Activated CD4-positive, alpha-beta memory T cell treated with anti-CD3 and anti-CD28 coated beads, Interleukin-2, amount 10 ng/mL, durations not matched to agents 7 days and 5 days (primary cell): ENCODE data around the gene CDC42BPG. TPM values are rescaled to one million over a fixed set of nuclear protein-coding genes. Genes with fewer than 3 reads are reported as not detected.
"Not testable (repeated sequence)": the region's sequence is repeated elsewhere in the genome, so short reads cannot be mapped to it uniquely, and the experiment has no call there.

Source experiments
- CTCF ChIA-PET: fragments of 350-600 bp; sonication (Branson Sonifier 250); formaldehyde crosslinking; loops from one replicate; lab custom pipeline; 2021; ENCODE audit warnings: antibody characterized with exemption, inconsistent platforms; lab: Charles Lee
- POLR2A ChIA-PET: fragments of 350-600 bp; sonication (Branson Sonifier 250); formaldehyde crosslinking; loops from one replicate; lab custom pipeline; 2021; ENCODE audit warnings: antibody characterized with exemption; lab: Charles Lee
- DNase-seq: peaks from one replicate; pipeline ENCODE4 v3.0.0-alpha.2; 2020
- H3K27ac Mint-ChIP-seq: one replicate; pipeline ENCODE4 v1.8.0; 2021; ENCODE audit warnings: mild to moderate bottlenecking, mixed read lengths
- H3K27me3 Mint-ChIP-seq: one replicate; pipeline ENCODE4 v1.8.0; 2021; ENCODE audit warnings: mixed read lengths
- H3K36me3 Mint-ChIP-seq: one replicate; pipeline ENCODE4 v1.8.0; 2021; ENCODE audit warnings: low read depth, mixed read lengths
- H3K4me1 Mint-ChIP-seq: one replicate; pipeline ENCODE4 v1.8.0; 2021; ENCODE audit warnings: mixed read lengths
- H3K4me3 Mint-ChIP-seq: one replicate; pipeline ENCODE4 v1.8.0; 2021; ENCODE audit warnings: mild to moderate bottlenecking, mixed read lengths
- H3K9me3 Mint-ChIP-seq: one replicate; pipeline ENCODE4 v1.8.0; 2021; ENCODE audit warnings: mixed read lengths
- total RNA-seq, 2 experiments: library from RNA; stranded (reverse); gene quantifications; one replicate each; pipeline ENCODE4 v1.2.3, GENCODE V29; 2021

CDC42BPG gene
- total RNA-seq, 2 experiments from 2014 or later = 0.65 to 0.70 TPM

DNA sequence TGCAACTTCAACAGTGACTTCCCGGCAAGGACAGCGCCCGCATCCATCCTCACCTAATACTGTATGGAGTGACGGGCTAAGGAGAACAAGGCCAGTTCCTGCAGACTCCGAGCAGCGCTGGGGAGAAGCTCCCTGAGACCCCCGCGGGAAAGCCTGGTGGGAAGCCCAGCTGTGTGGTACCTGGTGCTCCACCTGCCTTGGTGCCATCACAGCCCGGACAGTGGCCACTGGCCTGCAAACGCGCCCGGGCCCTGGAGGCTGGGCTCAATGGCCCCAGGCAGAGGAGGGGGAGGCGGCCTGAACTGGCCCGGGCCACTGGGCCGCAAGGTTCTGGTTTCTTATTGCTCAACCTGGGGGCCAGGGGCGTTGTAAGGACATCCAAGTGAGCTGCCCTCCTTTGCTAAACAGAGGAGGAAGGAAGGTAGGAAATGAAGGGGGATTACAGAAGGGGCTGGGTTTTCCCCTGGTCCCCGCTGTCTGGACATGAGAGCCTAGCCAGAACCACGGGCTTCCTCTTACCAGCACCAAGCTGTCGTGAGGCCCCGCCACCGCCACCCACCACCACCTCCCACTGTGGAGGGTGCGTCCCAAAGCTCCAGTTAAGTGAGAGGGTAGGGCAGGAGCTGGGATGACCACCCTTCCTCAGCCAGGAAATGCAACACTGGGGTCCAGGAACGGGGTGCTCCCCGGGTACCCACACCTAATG is 8.5 kb upstream of the CDC42BPG start:
- Mint-ChIP-seq H3K4me3 (peak overlapping the region; percentile 17), H3K9me3 (no peaks in the 10 kb centered on the region), H3K36me3 (peaks cover 59% of the 10 kb centered on the region), H3K27me3 (no peaks in the 10 kb centered on the region), H3K27ac (peak overlapping the region; percentile 86), H3K4me1 (peaks cover 90% of the 10 kb centered on the region)
- DNase-seq = no peak
- ChIA-PET CTCF (interaction anchor here (0.5 to 30.8 kb wide), 4 partner anchors 7 to 249 kb away, joined by 4 to 957 read pairs (median 82); partner anchors contain the start of genes CDC42BPG and EHD1), POLR2A (interaction anchor here (1.0 to 28.1 kb wide), 7 partner anchors 11 to 269 kb away, joined by 3 to 1068 read pairs (median 4); partner anchors contain the start of genes EHD1, FAU, MAP4K2 and MRPL49)

- CTCF ChIA-PET = interaction anchor here (30.8 kb wide), 1 partner anchor 35 kb away, joined by 957 read pairs; the partner anchor contains the start of gene EHD1
- Mint-ChIP-seq H3K27ac (peak overlapping the region; percentile 86), H3K4me3 (peak overlapping the region; percentile 19), H3K36me3 (peaks cover 54% of the 10 kb centered on the region), H3K9me3 (no peaks in the 10 kb centered on the region), H3K27me3 (no peaks in the 10 kb centered on the region), H3K4me1 (peaks cover 90% of the 10 kb centered on the region)
- DNase-seq = no peak
- POLR2A ChIA-PET = interaction anchor here (1.2 to 28.1 kb wide), 4 partner anchors 12 to 189 kb away, joined by 3 to 1068 read pairs (median 165); partner anchors contain the start of genes EHD1, RASGRP2 and SAC3D1
These were observed 7.4 kb upstream of the CDC42BPG start for GRCh38 chr11:64851831-64852351.

- peak; percentile 58 for DNase-seq
- H3K27me3 Mint-ChIP-seq = no peaks in the 10 kb centered on the region
- CTCF ChIA-PET = interaction anchor here (1.1 to 30.8 kb wide), 4 partner anchors 8 to 36 kb away, joined by 3 to 957 read pairs (median 19); partner anchors contain the start of gene EHD1
- H3K36me3 Mint-ChIP-seq = peaks cover 46% of the 10 kb centered on the region
- H3K9me3 Mint-ChIP-seq = no peaks in the 10 kb centered on the region
- peak overlapping the region; percentile 86 for H3K27ac Mint-ChIP-seq
- H3K4me3 Mint-ChIP-seq = peak overlapping the region; percentile 19
- peaks cover 83% of the 10 kb centered on the region for H3K4me1 Mint-ChIP-seq
- POLR2A ChIA-PET = interaction anchor here (0.6 to 28.1 kb wide), 7 partner anchors 13 to 271 kb away, joined by 3 to 1068 read pairs (median 4); partner anchors contain the start of genes EHD1, FAU, MRPL49 and RASGRP2
These were observed 6.6 kb upstream of the CDC42BPG start for GRCh38 chr11:64850979-64851567.

- Mint-ChIP-seq H3K9me3 (no peaks in the 10 kb centered on the region), H3K27me3 (no peaks in the 10 kb centered on the region), H3K36me3 (peaks cover 33% of the 10 kb centered on the region), H3K27ac (peak overlapping the region; percentile 36), H3K4me3 (no peak overlapping the region), H3K4me1 (peaks cover 75% of the 10 kb centered on the region)
- ChIA-PET POLR2A (interaction anchor here (1.5 to 28.1 kb wide), 4 partner anchors 14 to 272 kb away, joined by 3 to 1068 read pairs (median 164); partner anchors contain the start of genes EHD1, FAU and MRPL49), CTCF (interaction anchor here (1.1 to 30.8 kb wide), 6 partner anchors 10 to 165 kb away, joined by 3 to 957 read pairs (median 28); partner anchors contain the start of genes ARL2, EHD1 and RASGRP2)
- DNase-seq = no peak
These were observed 5.3 kb upstream of the CDC42BPG start for GRCh38 chr11:64849598-64850356.

DNA sequence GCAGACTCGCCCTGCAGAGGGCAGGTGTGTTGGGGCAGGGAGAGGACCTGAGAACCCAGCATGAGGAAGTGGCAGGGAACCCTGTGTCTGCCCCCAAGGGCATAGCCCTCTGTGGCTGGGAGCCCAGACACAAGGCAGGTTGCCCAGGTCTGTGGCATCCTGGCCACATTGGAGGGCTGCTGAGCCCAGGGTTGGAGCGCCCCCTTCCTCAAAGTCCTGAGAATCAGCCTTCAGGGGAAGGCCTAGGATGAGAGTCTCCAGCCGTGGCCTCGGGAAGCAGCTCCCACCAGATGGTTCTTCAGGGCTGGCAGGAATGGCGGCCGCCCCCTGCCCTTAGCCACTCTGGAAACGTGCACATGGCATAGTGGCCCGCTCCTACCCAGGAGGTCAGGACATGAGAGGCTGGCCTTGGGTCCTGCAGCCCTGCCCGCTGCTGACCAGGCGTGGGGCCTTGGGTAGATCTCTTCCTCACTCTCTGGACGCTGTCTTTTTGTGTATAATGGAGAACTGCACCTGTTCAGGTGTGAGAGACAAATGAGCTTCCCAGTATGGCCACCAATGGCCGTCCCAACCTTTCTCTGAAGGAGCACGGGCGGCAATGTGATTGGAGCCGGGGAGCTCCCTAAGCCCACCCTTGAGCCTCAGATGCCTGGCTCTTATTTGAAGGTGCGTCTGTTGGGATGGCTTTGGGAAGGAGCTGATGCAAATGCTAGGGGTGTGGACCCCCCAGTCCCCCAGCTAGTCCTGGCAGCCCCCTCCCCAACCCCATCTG is 4.6 kb upstream of the CDC42BPG start:
- no peak for DNase-seq
- Mint-ChIP-seq H3K4me3 (no peak overlapping the region), H3K27ac (no peak overlapping the region), H3K36me3 (peaks cover 25% of the 10 kb centered on the region), H3K27me3 (no peaks in the 10 kb centered on the region), H3K4me1 (peaks cover 68% of the 10 kb centered on the region), H3K9me3 (no peaks in the 10 kb centered on the region)
- POLR2A ChIA-PET = interaction anchor here (0.9 to 28.1 kb wide), 9 partner anchors 8 to 286 kb away, joined by 3 to 1068 read pairs (median 3); partner anchors contain the start of genes EHD1, FAU, MRPL49 and RASGRP2
- CTCF ChIA-PET = interaction anchor here (0.9 to 30.8 kb wide), 16 partner anchors 11 to 273 kb away, joined by 3 to 957 read pairs (median 5); partner anchors contain the start of genes ARL2, EHD1, FAU and MEN1

DNA sequence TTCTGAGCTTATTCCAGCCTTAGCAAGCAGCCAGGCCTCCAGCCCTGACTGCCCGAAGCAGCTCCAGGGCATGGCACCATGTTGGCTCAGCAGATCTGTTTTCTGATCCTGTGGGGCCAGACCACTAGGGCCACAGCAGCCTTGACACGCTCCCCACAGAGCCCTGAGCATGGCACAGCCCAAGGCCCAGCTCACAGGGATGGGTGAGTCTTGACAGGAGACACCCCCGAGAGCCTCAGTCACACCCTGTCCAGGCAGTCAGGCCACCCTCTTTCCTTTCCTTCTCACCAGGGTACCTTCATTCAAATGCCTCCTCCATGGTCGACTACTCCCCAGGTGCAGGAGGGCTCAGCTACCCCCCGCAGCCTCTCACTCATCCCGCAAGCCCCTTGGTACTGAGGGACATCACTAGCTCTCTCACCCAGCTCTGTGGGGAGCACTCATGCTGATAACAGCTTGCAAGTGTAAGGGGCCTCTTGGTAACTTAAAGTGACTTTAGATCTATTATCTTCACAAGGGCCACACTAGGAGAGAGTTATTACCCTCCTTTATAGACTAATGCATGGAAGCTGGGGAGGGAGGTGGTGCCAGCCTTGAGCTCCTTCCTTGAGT is 3.9 kb upstream of the CDC42BPG start:
- POLR2A ChIA-PET = interaction anchor here (0.9 to 28.1 kb wide), 11 partner anchors 8 to 287 kb away, joined by 3 to 1068 read pairs (median 3); partner anchors contain the start of genes ARL2, EHD1, FAU and MRPL49
- Mint-ChIP-seq H3K4me1 (peaks cover 66% of the 10 kb centered on the region), H3K4me3 (no peak overlapping the region), H3K9me3 (no peaks in the 10 kb centered on the region), H3K27me3 (no peaks in the 10 kb centered on the region), H3K27ac (no peak overlapping the region), H3K36me3 (peaks cover 18% of the 10 kb centered on the region)
- CTCF ChIA-PET = interaction anchor here (0.6 to 30.8 kb wide), 23 partner anchors 12 to 468 kb away, joined by 3 to 957 read pairs (median 4); partner anchors contain the start of genes ARL2, ATG2A, EHD1 and FAU
- DNase-seq = no peak

GRCh38 chr11:64846998-64847666 is 2.7 kb upstream of the CDC42BPG start:
- no peaks in the 10 kb centered on the region for H3K27me3 Mint-ChIP-seq
- ChIA-PET CTCF (interaction anchor here (0.7 to 30.8 kb wide), 16 partner anchors 13 to 469 kb away, joined by 3 to 957 read pairs (median 5); partner anchors contain the start of genes ARL2, ATG2A, EHD1 and FAU), POLR2A (interaction anchor here (0.9 to 28.1 kb wide), 6 partner anchors 8 to 269 kb away, joined by 3 to 1068 read pairs (median 4); partner anchors contain the start of genes ARL2 and EHD1)

DNA sequence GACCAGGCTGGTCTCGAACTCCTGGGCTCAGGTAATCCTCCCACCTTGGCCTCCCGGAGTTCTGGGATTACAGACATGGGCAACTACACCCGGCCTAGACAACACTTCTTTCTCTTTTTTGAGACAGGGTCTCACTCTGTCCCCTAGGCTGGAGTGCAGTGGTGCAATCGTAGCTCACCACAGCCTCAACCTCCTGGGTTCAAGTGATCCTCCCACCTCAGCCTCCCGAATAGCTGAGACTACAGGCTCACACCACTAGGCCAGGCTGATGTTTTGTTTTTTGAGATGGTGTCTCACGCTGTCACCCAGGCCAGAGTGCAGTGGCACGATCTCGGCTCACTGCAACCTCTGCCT is 1.3 kb upstream of the CDC42BPG start:
- not testable (repeated sequence) for H3K27ac Mint-ChIP-seq, H3K9me3 Mint-ChIP-seq, H3K4me3 Mint-ChIP-seq, H3K27me3 Mint-ChIP-seq, DNase-seq, H3K36me3 Mint-ChIP-seq
- CTCF ChIA-PET = interaction anchor here (0.6 to 30.8 kb wide), 9 partner anchors 15 to 167 kb away, joined by 3 to 957 read pairs (median 4); partner anchors contain the start of genes EHD1 and MEN1
- POLR2A ChIA-PET = interaction anchor here (0.9 to 28.1 kb wide), 3 partner anchors 8 to 38 kb away, joined by 3 to 1068 read pairs (median 4); partner anchors contain the start of gene EHD1
- peaks cover 41% of the 10 kb centered on the region for H3K4me1 Mint-ChIP-seq

More at GRCh38 chr11:64846998-64847666, 2.7 kb upstream of the CDC42BPG start:
- Mint-ChIP-seq H3K36me3 (peaks cover 6% of the 10 kb centered on the region), H3K4me3 (no peak overlapping the region), H3K27ac (no peak overlapping the region), H3K4me1 (peaks cover 54% of the 10 kb centered on the region), H3K9me3 (no peaks in the 10 kb centered on the region)
- DNase-seq = peak; percentile 92

DNA sequence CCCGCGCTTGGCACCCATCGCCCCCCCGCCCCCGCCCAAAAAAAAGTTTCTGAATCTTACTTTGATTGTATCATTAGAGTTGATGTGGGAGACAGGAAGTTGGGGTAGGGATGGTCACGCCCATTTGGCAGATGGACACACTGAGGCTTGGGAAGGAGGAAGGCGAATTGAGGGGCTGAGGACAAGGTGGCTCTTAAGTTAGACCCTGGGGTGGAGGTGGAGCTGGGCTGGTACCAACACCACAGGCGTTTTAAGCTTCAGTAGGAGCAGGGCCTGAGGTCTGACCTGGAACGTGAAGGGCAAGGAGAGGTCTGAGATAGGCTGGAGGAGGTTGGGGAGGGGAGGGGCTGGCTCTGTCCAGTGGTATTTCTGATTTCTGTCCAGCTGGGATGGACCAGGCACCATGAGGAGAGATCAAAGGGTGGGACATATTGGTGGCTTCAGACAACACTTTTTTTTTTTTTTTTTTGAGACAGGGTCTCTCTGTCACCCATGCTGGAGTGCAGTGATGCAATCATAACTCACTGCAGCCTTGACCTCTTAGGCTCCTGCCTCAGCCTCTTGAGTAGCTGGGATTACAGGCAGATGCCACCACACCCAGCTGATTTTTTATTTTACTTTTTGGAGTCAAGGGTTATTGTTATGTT is 799 bp upstream of the CDC42BPG start:
- peak overlapping the region; percentile 61 for H3K4me3 Mint-ChIP-seq

More for the DNA sequence above, 799 bp upstream of the CDC42BPG start:
- CTCF ChIA-PET = interaction anchor here (0.6 to 30.8 kb wide), 10 partner anchors 15 to 167 kb away, joined by 3 to 957 read pairs (median 4); partner anchors contain the start of genes EHD1 and MEN1
- POLR2A ChIA-PET = interaction anchor here (0.9 to 28.1 kb wide), 4 partner anchors 8 to 39 kb away, joined by 3 to 1068 read pairs (median 4); partner anchors contain the start of gene EHD1
- Mint-ChIP-seq H3K36me3 (no peaks in the 10 kb centered on the region), H3K4me1 (peaks cover 38% of the 10 kb centered on the region), H3K27ac (no peak overlapping the region), H3K27me3 (no peaks in the 10 kb centered on the region), H3K9me3 (no peaks in the 10 kb centered on the region)
- DNase-seq = no peak
